KMS-11 (cell line): Measurements from ENCODE around the gene SMIM24.
"Not testable (repeated sequence)": the region's sequence is repeated elsewhere in the genome, so short reads cannot be mapped to it uniquely, and the experiment has no call there.

Experiments
- H2AFZ ChIP-seq: fragments of 200-600 bp; sonication (generic); 2 replicates; pipeline ENCODE4 v1.6.1; 2016; ENCODE audit warnings: antibody characterized with exemption, mixed run types, low read depth
- H3K27ac ChIP-seq: fragments of 200-600 bp; sonication (generic); 2 replicates; pipeline ENCODE4 v1.6.1; 2016; ENCODE audit warnings: mild to moderate bottlenecking, mixed run types
- H3K27me3 ChIP-seq: fragments of 200-600 bp; sonication (generic); 2 replicates; pipeline ENCODE4 v1.6.1; 2017; ENCODE audit warnings: mild to moderate bottlenecking, low read depth, mixed run types, moderate library complexity; ENCODE audit not compliant: insufficient read depth
- H3K36me3 ChIP-seq: fragments of 200-600 bp; sonication (generic); 2 replicates; pipeline ENCODE4 v1.6.1; 2017; ENCODE audit warnings: mild to moderate bottlenecking, mixed run types; ENCODE audit not compliant: insufficient read depth
- H3K4me1 ChIP-seq: fragments of 200-600 bp; sonication (generic); 2 replicates; pipeline ENCODE4 v1.6.1; 2016; ENCODE audit warnings: mild to moderate bottlenecking, low read depth, mixed run types; ENCODE audit not compliant: poor library complexity, severe bottlenecking
- H3K4me2 ChIP-seq: fragments of 200-600 bp; sonication (generic); 2 replicates; pipeline ENCODE4 v1.7.0; 2016; ENCODE audit warnings: mild to moderate bottlenecking, mixed run types
- H3K4me3 ChIP-seq: fragments of 200-600 bp; sonication (generic); IDR thresholded peaks from 2 replicates; pipeline ENCODE4 v1.6.1; 2017; ENCODE audit warnings: low read depth, low read length, mixed read lengths; ENCODE audit not compliant: insufficient read depth
- H3K79me2 ChIP-seq: fragments of 200-600 bp; sonication (generic); 2 replicates; pipeline ENCODE4 v1.6.1; 2016; ENCODE audit warnings: low read depth, mixed run types; ENCODE audit not compliant: insufficient read depth
- H3K9ac ChIP-seq: fragments of 200-600 bp; sonication (generic); 2 replicates; pipeline ENCODE4 v1.6.1; 2016; ENCODE audit warnings: mild to moderate bottlenecking, mixed run types
- H4K20me1 ChIP-seq: fragments of 200-600 bp; sonication (generic); 2 replicates; pipeline ENCODE4 v1.6.1; 2016; ENCODE audit warnings: mild to moderate bottlenecking, mixed run types; ENCODE audit not compliant: insufficient read depth
- TF ChIP-seq, protein P1 (sequence below): fragments of 200-600 bp; sonication (generic); conservative IDR thresholded peaks from 2 replicates; pipeline ENCODE4 v1.6.1; 2017; ENCODE audit warnings: low read depth, mild to moderate bottlenecking, antibody characterized with exemption, low read length, moderate library complexity, mixed read lengths

SMIM24 gene

DNA sequence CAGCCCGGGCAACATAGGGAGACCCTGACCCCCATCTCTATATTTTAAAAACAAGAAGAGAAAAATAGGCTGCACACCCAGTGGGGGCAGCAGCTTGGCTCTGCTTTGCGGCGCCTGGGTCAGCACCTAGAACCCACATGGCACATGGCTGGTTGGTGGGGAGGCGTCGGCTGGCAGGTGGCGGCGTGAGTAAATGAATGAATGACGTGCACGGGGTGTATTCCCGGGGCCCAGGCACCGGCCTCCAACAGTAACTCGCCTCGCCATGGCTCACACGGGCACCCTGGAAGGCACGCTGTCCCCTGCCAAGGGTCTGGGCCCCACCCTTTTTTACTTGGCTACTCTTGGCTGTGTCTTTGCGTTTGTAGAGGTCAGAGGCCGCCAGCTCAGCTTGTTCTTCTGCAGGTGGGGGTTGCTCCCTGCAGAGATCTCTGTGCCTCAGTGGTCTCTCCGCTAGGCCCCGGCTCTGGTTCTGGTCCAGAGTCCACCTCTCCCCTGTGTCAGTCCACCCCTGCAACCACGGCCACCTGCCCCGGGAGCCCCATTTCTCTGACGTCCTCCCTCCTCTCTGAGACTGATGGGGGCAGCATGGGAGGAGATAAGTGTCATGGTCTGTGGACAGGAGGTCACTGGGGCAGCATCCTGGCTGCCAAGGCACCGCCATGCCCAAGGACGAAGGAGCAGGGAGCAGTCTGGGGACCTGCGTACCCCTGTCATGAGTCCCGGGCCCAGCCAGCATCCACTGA, 31.4 kb upstream of the SMIM24 start:
- Histone ChIP-seq H3K4me1 (peaks cover 12% of the 10 kb centered on the region), H4K20me1 (no peaks in the 10 kb centered on the region), H3K36me3 (no peaks in the 10 kb centered on the region), H3K4me3 (no peak overlapping the region), H3K9ac (no peak overlapping the region), H3K27ac (no peak overlapping the region), H3K79me2 (peaks cover 43% of the 10 kb centered on the region), H3K27me3 (no peaks in the 10 kb centered on the region), H2AFZ (no peak overlapping the region), H3K4me2 (no peak overlapping the region)
- TF ChIP-seq, protein P1, sequence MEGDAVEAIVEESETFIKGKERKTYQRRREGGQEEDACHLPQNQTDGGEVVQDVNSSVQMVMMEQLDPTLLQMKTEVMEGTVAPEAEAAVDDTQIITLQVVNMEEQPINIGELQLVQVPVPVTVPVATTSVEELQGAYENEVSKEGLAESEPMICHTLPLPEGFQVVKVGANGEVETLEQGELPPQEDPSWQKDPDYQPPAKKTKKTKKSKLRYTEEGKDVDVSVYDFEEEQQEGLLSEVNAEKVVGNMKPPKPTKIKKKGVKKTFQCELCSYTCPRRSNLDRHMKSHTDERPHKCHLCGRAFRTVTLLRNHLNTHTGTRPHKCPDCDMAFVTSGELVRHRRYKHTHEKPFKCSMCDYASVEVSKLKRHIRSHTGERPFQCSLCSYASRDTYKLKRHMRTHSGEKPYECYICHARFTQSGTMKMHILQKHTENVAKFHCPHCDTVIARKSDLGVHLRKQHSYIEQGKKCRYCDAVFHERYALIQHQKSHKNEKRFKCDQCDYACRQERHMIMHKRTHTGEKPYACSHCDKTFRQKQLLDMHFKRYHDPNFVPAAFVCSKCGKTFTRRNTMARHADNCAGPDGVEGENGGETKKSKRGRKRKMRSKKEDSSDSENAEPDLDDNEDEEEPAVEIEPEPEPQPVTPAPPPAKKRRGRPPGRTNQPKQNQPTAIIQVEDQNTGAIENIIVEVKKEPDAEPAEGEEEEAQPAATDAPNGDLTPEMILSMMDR, result no peak

DNA sequence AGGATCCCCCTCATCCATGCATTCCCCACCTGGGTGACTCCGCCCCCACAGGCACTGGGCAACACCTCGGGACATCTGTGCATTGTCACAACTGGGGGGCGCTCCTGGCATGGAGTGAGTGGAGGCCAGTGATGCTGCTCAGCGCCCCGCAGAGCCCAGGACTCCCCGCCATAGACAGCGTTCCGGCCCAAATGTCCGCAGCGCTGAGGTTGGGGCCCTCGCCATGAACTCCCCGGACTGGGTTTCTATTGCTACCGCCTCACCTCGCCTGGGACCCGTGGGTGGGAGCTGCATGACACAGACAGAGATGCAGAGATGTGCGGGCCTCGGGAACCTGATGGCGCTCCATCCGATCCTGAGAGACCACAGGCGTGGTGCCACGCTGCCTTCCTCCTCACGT, 30.4 kb upstream of the SMIM24 start:
- Histone ChIP-seq H4K20me1 (no peaks in the 10 kb centered on the region), H2AFZ (no peak overlapping the region), H3K36me3 (no peaks in the 10 kb centered on the region), H3K27ac (no peak overlapping the region), H3K4me2 (no peak overlapping the region), H3K4me1 (peaks cover 8% of the 10 kb centered on the region), H3K4me3 (no peak overlapping the region), H3K79me2 (peaks cover 42% of the 10 kb centered on the region), H3K27me3 (no peaks in the 10 kb centered on the region), H3K9ac (no peak overlapping the region)
- TF ChIP-seq, protein P1, result no peak

DNA sequence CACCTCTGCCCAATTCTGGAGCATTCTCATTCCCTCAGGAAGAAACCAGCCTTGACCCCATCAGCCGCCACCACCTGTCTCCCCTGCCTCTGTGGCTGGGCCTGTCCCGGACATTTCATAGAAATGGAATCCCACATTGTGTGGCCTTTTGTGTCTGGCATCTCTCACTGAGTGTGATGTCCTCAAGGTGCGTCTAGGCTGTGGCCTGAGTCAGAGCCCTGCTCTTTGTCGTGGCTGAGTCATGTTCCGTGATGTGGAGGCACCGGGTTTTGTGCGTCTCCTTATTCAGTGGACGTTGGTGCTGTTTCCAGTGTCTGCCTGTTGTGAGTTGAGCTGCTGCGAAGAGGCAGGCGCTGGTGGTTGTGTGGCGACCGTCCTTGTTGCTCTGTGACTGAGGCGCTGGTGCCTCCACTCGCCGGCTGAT, 29.3 kb upstream of the SMIM24 start:
- TF ChIP-seq, protein P1, result no peak
- Histone ChIP-seq H3K36me3 (no peaks in the 10 kb centered on the region), H3K4me3 (no peak overlapping the region), H3K4me2 (no peak overlapping the region), H4K20me1 (no peaks in the 10 kb centered on the region), H3K9ac (no peak overlapping the region), H3K79me2 (peaks cover 37% of the 10 kb centered on the region), H3K4me1 (peaks cover 19% of the 10 kb centered on the region), H3K27me3 (no peaks in the 10 kb centered on the region), H2AFZ (no peak overlapping the region), H3K27ac (no peak overlapping the region)

DNA sequence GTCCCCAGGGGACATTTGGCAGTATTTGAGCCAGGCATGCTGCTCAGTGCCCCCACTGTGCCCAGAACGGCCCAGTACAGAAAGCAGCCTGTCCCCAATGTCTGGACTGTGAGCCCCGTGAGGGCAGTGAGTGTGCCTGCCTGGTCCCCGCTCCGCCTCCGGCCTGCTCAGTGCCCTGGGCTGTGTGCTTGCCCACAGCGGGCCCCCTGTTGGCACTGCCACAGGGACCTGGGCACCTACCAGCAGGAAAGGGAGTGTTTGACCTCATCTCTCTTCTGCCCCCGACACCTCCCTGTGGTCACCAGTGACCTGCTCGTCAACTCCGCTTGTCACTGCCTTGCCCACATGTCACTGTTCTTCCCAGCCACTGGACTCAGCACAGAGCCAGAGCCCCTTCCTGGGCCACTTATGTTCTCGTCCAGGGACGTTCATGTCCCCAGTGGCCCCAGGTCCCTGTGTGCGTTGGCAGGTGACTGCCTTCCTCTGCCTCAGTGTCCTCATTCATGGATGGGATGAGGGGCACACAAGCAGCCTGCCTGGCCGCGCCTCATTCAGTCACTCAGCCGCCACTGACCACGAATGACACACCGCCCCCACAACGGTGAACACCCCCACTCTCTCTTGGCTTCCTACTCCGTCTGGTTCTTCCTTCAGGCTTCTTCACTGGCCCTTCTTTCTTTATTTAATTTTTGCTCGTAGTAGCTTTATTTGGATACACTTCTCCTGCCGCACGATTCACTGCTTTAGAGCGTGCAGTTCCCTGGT, 28.6 kb upstream of the SMIM24 start:
- Histone ChIP-seq H3K27ac (no peak overlapping the region), H2AFZ (no peak overlapping the region), H3K4me1 (peaks cover 23% of the 10 kb centered on the region), H3K27me3 (no peaks in the 10 kb centered on the region), H3K4me2 (no peak overlapping the region), H4K20me1 (no peaks in the 10 kb centered on the region), H3K9ac (no peak overlapping the region), H3K79me2 (peaks cover 37% of the 10 kb centered on the region), H3K4me3 (no peak overlapping the region), H3K36me3 (no peaks in the 10 kb centered on the region)
- TF ChIP-seq, protein P1, result no peak

DNA sequence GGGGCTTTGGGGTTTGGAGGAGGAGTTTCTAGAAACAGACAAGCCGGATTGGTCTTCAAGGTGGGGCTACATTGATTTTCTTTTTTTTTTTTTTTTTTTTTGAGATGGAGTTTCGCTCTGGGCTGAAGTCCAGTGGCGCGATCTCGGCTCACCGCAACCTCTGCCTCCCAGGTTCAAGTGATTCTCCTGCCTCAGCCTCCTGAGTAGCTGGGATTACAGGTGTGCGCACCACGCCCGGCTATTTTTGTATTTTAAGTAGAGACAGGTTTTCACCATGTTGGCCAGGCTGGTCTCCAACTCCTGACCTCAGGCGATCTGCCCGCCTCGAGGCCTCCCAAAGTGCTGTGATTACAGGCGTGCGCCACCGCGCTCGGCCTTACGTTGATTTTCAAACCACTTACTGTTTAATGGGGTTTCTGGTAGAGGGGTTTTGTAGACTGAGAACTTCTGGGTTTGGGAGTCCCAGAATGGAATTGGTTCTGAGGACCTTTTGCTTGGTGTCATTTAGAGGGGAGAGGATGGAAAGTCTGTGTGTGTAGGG, 27.9 kb upstream of the SMIM24 start:
- H3K9ac ChIP-seq, H3K4me2 ChIP-seq, H3K27me3 ChIP-seq, H3K36me3 ChIP-seq, H2AFZ ChIP-seq, H4K20me1 ChIP-seq, H3K4me3 ChIP-seq, H3K27ac ChIP-seq: not testable (repeated sequence)
- Histone ChIP-seq H3K79me2 (peaks cover 37% of the 10 kb centered on the region), H3K4me1 (peaks cover 23% of the 10 kb centered on the region)
